Colon (tissue), 2 donors: ENCODE data around the gene DDX25.

Experiments
- FAIRE-seq: peaks from 2 replicates; lab custom pipeline; 2012; peaks lifted over from hg19 to GRCh38; lab: Jason Lieb, UNC
- donor health status: control.
- donor health status: control.

Gene DDX25

GRCh38 chr11:125935618-125936199, 31.4 kb downstream of the DDX25 start:
- no peak for FAIRE-seq

GRCh38 chr11:125938418-125938817, 34.1 kb downstream of the DDX25 start:
- no peak for FAIRE-seq

DNA sequence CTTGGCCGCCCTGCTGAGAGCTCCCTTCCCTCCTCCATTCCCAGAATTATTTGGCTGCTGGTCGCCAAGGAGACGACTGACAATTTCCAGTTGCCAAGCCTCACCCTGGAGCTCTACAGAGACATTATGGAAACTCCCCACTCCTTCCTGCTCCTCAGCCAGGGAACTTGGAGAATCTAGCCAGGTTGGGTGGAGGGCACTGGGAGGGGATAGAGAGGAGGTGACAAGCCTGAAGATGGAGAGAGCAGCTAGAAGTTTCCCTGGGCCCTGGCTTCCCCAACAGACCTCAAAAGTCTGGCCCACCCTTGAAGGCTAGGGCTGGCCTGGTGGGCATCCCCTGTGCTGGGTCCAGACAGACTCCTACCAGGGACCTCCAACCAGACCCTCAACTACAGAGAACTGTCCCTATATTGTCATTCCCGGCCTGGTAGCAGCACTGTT, 34.8 kb downstream of the DDX25 start:
- no peak for FAIRE-seq

GRCh38 chr11:125940145-125940544, 35.8 kb downstream of the DDX25 start:
- no peak for FAIRE-seq

- FAIRE-seq = no peak
These were observed 36.9 kb downstream of the DDX25 start for GRCh38 chr11:125941267-125941618.

- no peak for FAIRE-seq
These were observed 37.6 kb downstream of the DDX25 start for GRCh38 chr11:125941619-125942611.

DNA sequence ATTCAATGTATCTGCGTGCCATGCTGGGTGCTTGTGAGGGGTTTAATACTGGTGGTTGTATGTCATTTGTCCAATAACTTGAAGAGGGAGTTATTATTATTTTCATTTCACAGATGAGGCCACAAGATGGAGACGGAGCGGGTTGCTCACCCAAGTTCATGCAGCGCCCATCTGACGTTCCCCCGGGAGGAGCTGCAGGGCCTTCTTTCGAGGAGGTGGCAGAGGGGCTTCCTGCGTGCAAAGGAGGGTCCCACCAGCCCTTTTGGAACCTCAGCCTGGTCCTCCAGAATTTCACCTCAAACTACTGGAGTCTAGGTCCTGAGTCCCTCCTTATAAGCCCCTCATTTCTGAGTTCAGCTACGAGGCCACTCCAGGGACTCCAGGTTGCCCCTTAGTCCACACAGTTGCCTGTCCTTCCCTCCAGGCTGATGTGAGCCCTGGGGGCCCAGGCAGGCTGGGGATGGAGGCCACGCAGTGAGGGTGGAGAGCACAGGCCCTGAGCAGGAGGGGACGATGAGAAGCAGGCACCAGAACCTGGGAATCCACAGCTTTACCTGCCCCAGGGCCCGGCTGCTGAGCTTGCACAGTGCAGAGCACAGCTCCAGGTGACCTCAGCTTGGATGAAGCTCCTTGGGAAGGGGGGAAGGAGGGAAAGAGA, 38.6 kb downstream of the DDX25 start:
- no peak for FAIRE-seq

DNA sequence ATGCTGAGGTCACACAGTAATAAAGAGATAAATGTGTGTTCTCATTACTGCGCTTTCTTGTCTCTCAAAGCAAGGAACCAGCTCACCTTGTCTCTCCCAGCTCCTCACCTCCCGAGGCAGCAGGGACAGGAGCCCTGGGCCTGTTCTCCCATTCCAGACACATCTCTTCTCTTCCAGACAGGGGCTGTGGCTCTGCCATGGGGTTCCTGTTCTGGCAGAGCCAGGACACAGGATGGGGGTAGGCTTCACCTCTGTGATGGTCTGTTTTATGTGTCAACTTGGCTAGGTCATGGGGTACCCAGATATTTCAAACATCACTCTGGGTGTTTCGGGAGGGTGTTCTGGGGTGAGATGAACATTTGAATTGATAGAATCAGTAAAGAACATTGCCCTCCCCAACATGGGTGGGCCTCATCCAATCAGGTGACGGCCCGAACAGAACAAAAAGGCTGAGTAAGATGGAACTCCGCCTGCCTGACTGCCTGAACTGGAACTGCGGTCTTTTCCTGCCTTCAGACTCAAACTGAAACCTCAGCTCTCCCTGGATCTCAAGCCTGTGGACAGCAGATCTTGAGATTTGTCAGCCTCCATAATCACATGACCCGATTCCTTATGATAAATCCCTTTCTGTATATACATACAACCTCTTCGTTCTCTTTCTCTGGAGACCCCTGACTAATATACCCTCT, 39.5 kb downstream of the DDX25 start:
- no peak for FAIRE-seq

GRCh38 chr11:125944350-125945010, 40.2 kb downstream of the DDX25 start:
- no peak for FAIRE-seq

DNA sequence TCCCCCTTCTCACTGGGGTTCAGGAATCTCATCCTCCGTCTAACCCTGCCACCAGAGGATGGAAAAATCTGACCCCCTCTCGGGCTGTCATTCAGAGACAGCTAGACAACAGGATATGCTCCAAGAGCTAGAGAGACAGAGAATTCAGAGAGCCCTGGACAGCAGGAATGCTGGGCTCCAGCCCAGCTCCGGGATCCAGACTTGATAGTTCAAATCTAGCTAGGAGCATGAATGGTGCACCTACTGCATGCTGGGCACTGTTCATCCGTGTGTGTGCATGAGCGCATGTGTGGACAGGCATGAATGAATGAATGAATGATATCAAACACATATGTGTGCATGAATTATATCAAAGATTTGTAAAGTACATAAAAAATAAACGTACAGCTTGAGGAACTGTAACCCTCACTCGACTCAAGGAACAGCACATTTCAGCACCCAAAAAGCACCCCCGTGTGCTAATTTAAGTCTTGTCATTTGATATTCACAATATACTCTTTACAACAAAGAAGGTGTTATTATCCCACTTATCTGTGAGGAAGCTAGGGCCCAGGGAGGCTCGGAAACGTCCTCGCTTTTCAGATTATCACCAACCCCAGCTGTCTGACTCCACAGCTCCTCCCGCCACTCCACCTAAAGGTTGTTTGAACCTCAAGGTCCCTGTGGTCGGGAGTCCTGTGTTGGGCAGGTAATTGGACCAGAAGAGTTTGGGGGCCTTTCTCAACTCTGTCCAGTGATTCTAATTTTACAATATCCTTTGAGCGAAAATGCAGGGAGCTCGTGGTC, 40.9 kb downstream of the DDX25 start:
- no peak for FAIRE-seq

DNA sequence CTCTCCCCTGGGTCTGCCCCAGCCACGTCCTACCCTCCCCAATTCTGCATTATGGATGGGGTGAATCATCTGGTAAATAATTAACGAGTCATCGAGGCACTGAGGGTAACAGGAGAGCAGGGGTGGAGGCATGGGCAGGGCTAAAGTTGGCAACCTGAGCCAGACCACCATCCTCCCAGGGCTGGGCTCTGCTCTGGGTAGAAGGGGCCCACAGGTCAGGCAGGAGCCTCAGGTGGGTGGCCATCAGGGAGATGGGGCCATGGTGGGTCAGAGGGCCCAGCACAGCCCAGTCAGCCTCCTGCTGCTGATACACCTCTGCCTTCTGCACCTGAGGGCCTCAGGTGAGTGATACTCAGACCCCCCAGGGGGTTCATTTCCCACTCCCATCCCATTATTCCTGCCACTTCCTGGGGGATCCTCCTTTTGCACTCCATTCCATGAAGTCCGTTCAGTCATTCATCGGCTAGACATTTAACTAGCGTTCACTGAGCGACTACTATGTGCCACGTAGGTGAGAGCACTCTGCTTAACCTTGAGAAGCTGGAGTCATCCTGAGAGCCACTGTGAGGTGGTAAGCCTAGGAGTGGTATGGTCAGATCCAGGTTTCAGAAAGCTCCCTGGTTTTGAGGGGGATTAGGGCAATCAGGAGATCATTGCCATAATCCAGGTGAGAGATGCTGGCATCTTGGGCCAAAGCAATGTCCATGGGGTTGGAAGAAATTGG, 41.7 kb downstream of the DDX25 start, which contains the start of gene VSIG10L2:
VSIG10L2 (plus strand) TSS at position 248 of the 724 bp plus-strand sequence; CDS start at position 260, 12 bp downstream.
- no peak for FAIRE-seq

GRCh38 chr11:125946712-125947418, 42.6 kb downstream of the DDX25 start:
- no peak for FAIRE-seq

GRCh38 chr11:125947419-125948277, 43.3 kb downstream of the DDX25 start:
- no peak for FAIRE-seq

DNA sequence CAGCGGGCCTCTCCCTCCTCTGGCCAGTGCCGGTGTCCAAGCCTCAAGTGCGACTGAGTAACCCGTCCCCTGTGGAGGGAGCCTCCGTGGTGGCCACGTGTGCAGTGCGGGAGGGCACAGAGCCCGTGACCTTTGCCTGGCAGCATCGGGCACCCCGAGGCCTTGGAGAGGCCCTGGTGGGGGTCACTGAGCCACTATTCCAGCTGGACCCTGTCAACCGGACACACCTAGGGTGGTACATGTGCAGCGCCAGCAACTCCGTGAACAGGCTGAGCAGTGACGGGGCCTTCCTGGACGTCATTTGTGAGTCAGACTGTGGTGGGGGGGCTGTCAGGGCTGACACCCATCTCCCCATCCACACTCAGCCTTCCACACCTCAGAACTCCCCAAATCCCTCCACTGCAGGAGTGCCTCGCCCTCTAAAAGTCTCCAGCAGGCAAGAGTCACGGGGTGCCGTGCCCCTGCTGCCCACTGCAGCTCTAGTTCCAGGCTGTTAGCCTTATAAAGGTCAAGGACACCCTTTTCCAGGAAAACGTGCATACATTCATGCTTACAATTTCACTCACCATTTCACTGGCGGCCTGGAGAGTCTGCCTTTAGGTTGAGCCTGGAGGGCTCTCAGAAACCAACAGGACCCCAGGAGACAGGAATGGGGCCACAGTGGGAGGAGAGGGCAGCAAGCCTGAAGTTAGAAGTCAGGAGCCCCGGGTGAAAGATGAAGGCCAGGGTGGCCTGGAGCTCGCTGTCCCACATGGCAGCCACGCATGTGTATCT, 44.2 kb downstream of the DDX25 start:
- FAIRE-seq = no peak

DNA sequence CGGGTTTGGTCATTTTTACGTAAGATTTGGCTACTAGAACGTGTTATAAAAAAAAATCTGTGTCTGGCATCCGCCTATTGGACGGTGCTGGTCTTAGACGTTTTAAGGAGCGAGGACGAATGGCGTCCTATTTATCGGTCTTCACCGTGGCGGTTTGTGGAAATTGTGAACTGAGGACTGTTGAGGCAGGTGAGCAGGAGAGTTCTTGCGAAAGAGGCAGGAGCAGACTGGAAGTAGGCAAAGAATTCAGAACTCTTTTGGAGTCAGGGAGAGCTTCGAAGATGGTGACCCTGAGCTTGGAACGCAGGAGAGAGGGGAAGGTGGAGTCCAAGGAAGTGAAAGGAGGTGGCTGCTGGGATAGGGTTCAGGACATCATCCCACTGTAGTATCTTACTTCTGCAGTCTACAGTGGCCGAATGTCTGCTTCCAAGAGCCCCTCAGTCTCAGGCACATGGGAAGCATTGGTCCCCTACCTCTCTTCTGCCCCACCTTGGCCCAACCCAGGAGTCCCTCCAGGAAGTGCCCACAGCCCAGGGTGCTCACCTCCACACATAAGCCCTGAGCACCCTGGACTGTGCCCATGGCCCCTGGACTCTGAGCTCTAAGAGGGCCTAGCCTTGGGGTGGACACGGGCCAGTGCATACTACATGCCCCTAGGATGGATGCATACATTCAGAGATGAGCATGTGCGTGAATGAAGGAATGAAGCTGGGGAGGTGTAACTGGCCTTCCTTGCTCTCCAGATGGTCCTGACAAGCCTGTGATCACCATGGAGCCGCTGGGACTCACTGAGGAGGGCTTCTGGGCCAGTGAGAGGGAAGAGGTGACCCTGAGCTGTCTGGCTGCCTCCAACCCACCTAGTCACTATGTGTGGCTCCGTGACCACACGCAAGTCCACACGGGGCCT, 45.2 kb downstream of the DDX25 start:
- FAIRE-seq = no peak

GRCh38 chr11:125950178-125950490, 45.8 kb downstream of the DDX25 start:
- FAIRE-seq = no peak
